ENCODE results near the gene TANC1.

The TANC1 gene

GRCh38 chr2:159147690-159148089, 179.2 kb downstream of the TANC1 start:
- no peak overlapping the region for H3K9ac ChIP-seq
- H4K20me1 ChIP-seq = no peaks in the 10 kb centered on the region
- peak overlapping the region; percentile 62 for H3K4me2 ChIP-seq
- no peak for TF ChIP-seq Cebpa-rat (IDR thresholded peaks at IDR 0.05)
- H3K4me3 ChIP-seq = no peak overlapping the region
- no peaks in the 10 kb centered on the region for H3K9me3 ChIP-seq
- H3K27me3 ChIP-seq = no peaks in the 10 kb centered on the region; the same call in 1 of the 2 replicates
- peaks cover 41% of the 10 kb centered on the region for H3K4me1 ChIP-seq
- no peak overlapping the region for H3K27ac ChIP-seq
- no peaks in the 10 kb centered on the region for H3K36me3 ChIP-seq

- H3K4me2 ChIP-seq = peak overlapping the region; percentile 62
- H3K27ac ChIP-seq = no peak overlapping the region
- TF ChIP-seq Cebpa-rat (IDR thresholded peaks at IDR 0.05) = no peak
- H3K4me3 ChIP-seq = no peak overlapping the region
- peaks cover 50% of the 10 kb centered on the region for H3K4me1 ChIP-seq
- H3K9me3 ChIP-seq = no peaks in the 10 kb centered on the region
- H3K27me3 ChIP-seq = no peaks in the 10 kb centered on the region; the same call in 1 of the 2 replicates
- H4K20me1 ChIP-seq = no peaks in the 10 kb centered on the region
- H3K9ac ChIP-seq = peak overlapping the region; percentile 15; the same call in 1 of the 2 replicates
- no peaks in the 10 kb centered on the region for H3K36me3 ChIP-seq
Observed at GRCh38 chr2:159148901-159149300, 180.5 kb downstream of the TANC1 start.

- H3K27ac ChIP-seq = no peak overlapping the region
- peaks cover 58% of the 10 kb centered on the region for H3K4me1 ChIP-seq
- H3K9me3 ChIP-seq = no peaks in the 10 kb centered on the region
- no peaks in the 10 kb centered on the region; the same call in 1 of the 2 replicates for H3K27me3 ChIP-seq
- H3K4me3 ChIP-seq = no peak overlapping the region
- no peaks in the 10 kb centered on the region for H3K36me3 ChIP-seq
- no peak overlapping the region for H3K9ac ChIP-seq
- H4K20me1 ChIP-seq = no peaks in the 10 kb centered on the region
- H3K4me2 ChIP-seq = peak overlapping the region; percentile 62
- TF ChIP-seq Cebpa-rat (IDR thresholded peaks at IDR 0.05) = no peak
Observed at GRCh38 chr2:159149747-159150146, 181.3 kb downstream of the TANC1 start.

GRCh38 chr2:159150280-159150746, 181.9 kb downstream of the TANC1 start:
- no peaks in the 10 kb centered on the region for H4K20me1 ChIP-seq
- H3K9ac ChIP-seq = no peak overlapping the region
- no peak overlapping the region for H3K27ac ChIP-seq
- TF ChIP-seq Cebpa-rat (IDR thresholded peaks at IDR 0.05) = no peak
- peak overlapping the region; percentile 62; the same call in 1 of the 2 replicates for H3K4me2 ChIP-seq
- H3K36me3 ChIP-seq = no peaks in the 10 kb centered on the region
- no peak overlapping the region for H3K4me3 ChIP-seq
- no peaks in the 10 kb centered on the region for H3K9me3 ChIP-seq
- peaks cover 64% of the 10 kb centered on the region for H3K4me1 ChIP-seq
- no peaks in the 10 kb centered on the region; the same call in 1 of the 2 replicates for H3K27me3 ChIP-seq

- no peaks in the 10 kb centered on the region for H3K36me3 ChIP-seq
- no peak for TF ChIP-seq Cebpa-rat (IDR thresholded peaks at IDR 0.05)
Observed at GRCh38 chr2:159151198-159152127, 183.0 kb downstream of the TANC1 start.

GRCh38 chr2:159152128-159152778, 183.8 kb downstream of the TANC1 start:
- Histone ChIP-seq H3K9me3 (no peaks in the 10 kb centered on the region), H3K36me3 (no peaks in the 10 kb centered on the region), H3K27ac (no peak overlapping the region), H3K4me1 (peaks cover 76% of the 10 kb centered on the region), H3K9ac (no peak overlapping the region), H4K20me1 (no peaks in the 10 kb centered on the region), H3K27me3 (no peaks in the 10 kb centered on the region; the same call in 1 of the 2 replicates), H3K4me3 (no peak overlapping the region), H3K4me2 (no peak overlapping the region)
- TF ChIP-seq Cebpa-rat (IDR thresholded peaks at IDR 0.05) = no peak

More at GRCh38 chr2:159151198-159152127, 183.0 kb downstream of the TANC1 start:
- H3K4me3 ChIP-seq = no peak overlapping the region
- H3K9ac ChIP-seq = no peak overlapping the region
- H3K9me3 ChIP-seq = no peaks in the 10 kb centered on the region
- peaks cover 75% of the 10 kb centered on the region for H3K4me1 ChIP-seq
- H3K27me3 ChIP-seq = no peaks in the 10 kb centered on the region; the same call in 1 of the 2 replicates
- H3K27ac ChIP-seq = no peak overlapping the region
- H4K20me1 ChIP-seq = no peaks in the 10 kb centered on the region
- H3K4me2 ChIP-seq = no peak overlapping the region

GRCh38 chr2:159153063-159153462, 184.6 kb downstream of the TANC1 start:
- Histone ChIP-seq H3K4me1 (peaks cover 76% of the 10 kb centered on the region), H3K36me3 (no peaks in the 10 kb centered on the region), H3K27me3 (no peaks in the 10 kb centered on the region), H3K4me3 (no peak overlapping the region), H3K9ac (no peak overlapping the region), H3K9me3 (no peaks in the 10 kb centered on the region), H4K20me1 (no peaks in the 10 kb centered on the region), H3K4me2 (peak overlapping the region; percentile 67), H3K27ac (no peak overlapping the region)
- no peak for TF ChIP-seq Cebpa-rat (IDR thresholded peaks at IDR 0.05)

- Histone ChIP-seq H3K27me3 (no peaks in the 10 kb centered on the region), H3K9ac (no peak overlapping the region), H3K36me3 (no peaks in the 10 kb centered on the region), H3K9me3 (no peaks in the 10 kb centered on the region), H3K4me2 (peak overlapping the region; percentile 67), H3K4me3 (no peak overlapping the region), H3K4me1 (peaks cover 76% of the 10 kb centered on the region), H4K20me1 (no peaks in the 10 kb centered on the region), H3K27ac (peak overlapping the region; percentile 52; the same call in 1 of the 2 replicates)
- no peak for TF ChIP-seq Cebpa-rat (IDR thresholded peaks at IDR 0.05)
Observed at GRCh38 chr2:159153463-159153862, 185.0 kb downstream of the TANC1 start.

- H3K9me3 ChIP-seq = no peaks in the 10 kb centered on the region
- H3K36me3 ChIP-seq = no peaks in the 10 kb centered on the region
- H3K27ac ChIP-seq = peak overlapping the region; percentile 52; the same call in 1 of the 2 replicates
- no peak overlapping the region for H3K4me3 ChIP-seq
- H3K4me1 ChIP-seq = peaks cover 76% of the 10 kb centered on the region
- peak overlapping the region; percentile 67 for H3K4me2 ChIP-seq
- peak overlapping the region; percentile 30; the same call in 1 of the 2 replicates for H3K9ac ChIP-seq
- H4K20me1 ChIP-seq = no peaks in the 10 kb centered on the region
- no peaks in the 10 kb centered on the region for H3K27me3 ChIP-seq
- TF ChIP-seq Cebpa-rat (IDR thresholded peaks at IDR 0.05) = no peak
Observed at GRCh38 chr2:159153951-159154350, 185.5 kb downstream of the TANC1 start.

Measured in BLaER1 (cell line).